Renal pelvis (tissue), 4 donors: ENCODE measurements around the gene MVB12B. TPM values are rescaled to one million over a fixed set of nuclear protein-coding genes. Genes with fewer than 3 reads are reported as not detected.

Experiments
- DNase-seq: peaks from one replicate; pipeline ENCODE4 v3.0.0-alpha.2; 2013
- polyA plus RNA-seq, 3 donors: library from polyadenylated mRNA; unstranded; fragments of 120-200 nt; gene quantifications; one replicate each; pipeline ENCODE4 v1.2.1, GENCODE V29; 2013; ENCODE audit not compliant: insufficient read length in 3 of 3

MVB12B gene
- polyA plus RNA-seq, 3 donors: 15.7 to 18.9 (median 17.3) TPM

- DNase-seq: no peak
Observed at GRCh38 chr9:126449725-126450667, 123.4 kb downstream of the MVB12B start.

- DNase-seq: no peak
Observed at GRCh38 chr9:126450668-126451205, 124.1 kb downstream of the MVB12B start.

- DNase-seq: no peak
Observed at GRCh38 chr9:126451316-126451885, 124.8 kb downstream of the MVB12B start.

DNA sequence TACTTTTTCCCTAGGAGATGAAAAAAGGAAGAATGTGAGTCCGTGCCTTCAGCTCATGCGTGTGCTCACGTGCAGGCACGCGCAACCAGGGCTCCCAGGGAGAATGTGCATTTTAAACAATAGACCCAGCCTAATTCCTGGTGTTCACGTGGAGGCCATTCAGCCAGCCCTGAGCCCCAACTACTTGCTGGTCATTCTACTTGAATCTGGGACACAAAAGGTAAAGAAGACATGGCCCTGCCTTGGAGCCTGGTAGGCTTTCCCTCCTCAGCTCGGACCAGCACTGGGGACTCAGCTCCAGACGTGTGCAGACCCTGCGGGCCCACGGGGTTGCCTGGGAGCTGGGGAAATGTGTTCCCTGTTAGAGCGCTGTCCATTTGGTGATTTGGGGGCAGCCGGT is 125.5 kb downstream of the MVB12B start:
- no peak for DNase-seq

- DNase-seq: no peak
Observed at GRCh38 chr9:126453156-126453963, 126.7 kb downstream of the MVB12B start.

DNA sequence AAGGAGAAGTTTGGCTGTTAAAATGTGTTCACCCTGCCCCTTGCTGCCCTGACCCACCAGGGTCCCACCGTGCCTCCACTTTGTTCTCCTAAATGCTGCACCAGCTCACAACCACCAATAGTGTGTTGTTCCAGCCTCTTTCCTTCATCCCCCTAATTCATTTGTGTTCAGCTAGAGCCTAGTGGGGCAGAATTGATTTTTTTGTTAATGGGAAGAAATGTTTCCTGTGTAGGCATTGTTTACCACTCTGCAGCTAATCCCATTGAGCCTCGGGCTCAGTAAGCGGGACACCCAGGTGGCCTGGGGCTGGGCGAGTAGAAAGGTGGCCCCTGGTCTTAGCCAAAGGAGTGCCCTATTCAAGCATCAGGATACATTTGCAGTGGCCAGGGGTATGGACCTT is 127.6 kb downstream of the MVB12B start:
- DNase-seq: no peak

DNA sequence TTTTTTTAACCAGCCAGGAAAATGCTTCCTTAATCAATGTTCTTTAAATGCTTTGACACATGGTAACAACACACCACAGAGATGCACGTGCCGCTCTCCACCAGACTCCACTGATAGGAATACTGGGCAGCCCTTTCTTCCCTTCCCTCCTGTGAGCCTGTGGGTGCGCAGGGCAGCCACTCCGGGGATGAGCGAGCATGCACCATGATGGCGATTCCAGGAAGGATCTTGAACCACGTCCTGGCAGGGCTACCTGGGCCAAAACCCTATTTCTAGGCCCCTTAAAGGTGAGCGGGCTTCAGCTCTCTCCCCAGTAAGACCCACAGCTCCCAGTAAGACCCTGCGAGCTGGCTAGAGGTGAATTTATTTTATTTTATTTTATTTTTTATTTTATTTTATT is 128.2 kb downstream of the MVB12B start:
- DNase-seq: no peak

DNA sequence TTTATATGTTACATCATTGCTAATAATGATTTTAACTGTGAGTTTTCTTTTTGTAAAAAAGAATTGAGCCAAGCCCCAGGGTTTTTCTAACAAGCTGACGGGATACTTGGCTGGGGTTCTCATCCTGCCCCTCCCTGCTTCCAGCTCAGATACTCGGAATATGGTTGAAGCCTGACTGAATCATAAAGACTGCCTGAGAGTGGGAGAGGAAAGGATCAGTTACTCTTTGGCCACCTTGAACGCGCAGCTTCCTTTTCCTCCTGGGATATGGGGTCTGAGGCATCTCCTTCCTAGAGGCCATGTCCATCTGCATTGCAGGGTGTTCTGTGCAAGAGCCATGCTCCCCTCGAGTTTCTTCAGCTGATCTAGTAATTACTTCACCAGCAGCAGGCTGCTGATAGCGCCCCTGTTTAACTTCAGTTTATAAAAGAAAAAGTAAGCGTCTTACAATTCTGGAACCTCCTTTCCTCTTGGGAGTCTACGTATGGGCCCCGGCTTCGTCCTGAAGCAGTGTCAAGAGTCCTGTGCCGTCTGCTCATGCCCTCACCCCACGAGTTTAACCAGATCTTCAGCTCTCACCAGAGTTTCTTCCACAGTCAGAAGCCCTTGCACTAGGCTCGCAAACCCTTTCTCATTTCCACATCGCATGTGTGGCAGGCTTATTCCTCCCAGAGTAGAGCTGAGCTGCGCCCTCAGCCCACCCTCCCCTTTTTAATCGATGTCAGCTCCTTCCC is 130.0 kb downstream of the MVB12B start:
- DNase-seq: no peak

DNA sequence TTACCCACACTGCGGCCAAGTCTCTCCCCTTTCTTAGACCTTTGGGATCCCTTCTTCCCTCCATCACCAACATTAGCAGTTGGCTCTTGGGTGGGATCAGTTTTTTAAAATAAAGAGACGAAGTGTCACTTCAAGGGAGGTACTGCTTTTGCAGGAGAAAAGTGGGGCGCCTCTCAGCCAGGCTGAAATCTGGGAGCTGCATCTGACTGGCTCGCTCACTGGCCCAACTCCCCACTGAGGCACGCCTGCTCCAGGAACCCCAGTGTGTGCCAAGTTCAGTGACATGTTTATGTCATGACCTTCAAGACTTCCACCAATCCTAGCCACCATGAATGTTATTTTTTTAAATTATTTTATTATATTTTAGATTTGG is 130.5 kb downstream of the MVB12B start:
- no peak for DNase-seq

DNA sequence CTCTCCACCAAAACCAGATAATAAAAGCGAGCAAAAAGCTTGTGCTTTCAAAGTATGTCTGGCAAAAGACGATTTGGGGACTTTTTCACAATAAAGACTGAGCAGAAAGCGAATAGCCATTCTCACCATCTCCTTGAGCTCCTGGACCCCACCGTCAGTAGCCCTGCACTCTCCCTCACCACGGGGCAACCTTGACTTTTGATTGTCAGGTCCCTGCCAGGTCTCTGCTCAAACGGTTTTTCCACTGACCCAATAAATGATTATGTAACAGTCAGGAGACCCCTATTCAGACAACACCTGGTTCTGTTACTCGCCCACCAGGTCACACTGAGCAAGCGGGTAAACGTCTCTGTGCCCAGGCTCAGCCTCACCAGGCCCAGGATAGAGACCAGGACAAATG is 131.3 kb downstream of the MVB12B start:
- DNase-seq: no peak

GRCh38 chr9:126459126-126459525 is 132.5 kb downstream of the MVB12B start:
- DNase-seq: no peak

DNA sequence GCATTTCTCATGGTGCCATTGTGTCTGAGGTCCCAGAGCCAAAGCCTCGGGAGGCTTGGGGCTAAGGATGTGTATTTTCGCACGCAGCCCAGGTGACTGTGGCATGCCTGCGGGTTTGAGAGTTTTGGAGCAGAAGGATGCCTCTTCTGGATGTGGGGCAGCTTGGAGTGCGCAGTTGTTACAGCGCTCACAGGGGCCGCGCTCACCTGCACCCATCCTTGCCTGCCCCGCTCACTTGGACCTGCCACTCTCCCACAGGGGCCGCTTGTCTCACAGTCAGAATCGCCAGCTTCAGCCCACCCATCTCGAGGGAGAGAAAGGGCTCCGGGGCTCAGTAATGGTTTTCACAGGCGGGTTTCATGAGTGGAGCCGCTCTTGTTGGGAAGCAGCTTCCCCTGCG is 132.9 kb downstream of the MVB12B start:
- no peak for DNase-seq

- no peak for DNase-seq
Observed at GRCh38 chr9:126459965-126460843, 133.6 kb downstream of the MVB12B start.

GRCh38 chr9:126461029-126461428 is 134.4 kb downstream of the MVB12B start:
- DNase-seq: no peak

- DNase-seq: no peak
Observed at GRCh38 chr9:126461608-126462007, 135.0 kb downstream of the MVB12B start.

DNA sequence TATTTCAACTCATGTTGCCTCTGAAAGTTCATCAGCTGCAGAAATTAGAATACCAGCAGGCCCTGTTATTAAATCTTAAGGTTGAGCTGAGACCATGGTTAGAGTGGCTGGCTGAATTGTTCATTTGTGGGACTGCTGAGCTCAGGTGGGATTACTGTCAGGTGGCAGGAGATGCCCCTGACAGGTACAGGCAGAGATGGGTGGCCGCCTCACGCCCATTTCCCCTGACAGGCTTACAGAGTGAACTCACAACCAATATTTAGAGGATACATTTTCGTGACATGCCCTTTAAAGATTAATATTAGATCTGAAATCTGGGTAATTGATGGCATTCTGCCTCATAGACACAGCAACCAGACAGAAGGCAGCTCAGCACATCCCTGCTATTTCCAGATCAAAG is 136.0 kb downstream of the MVB12B start:
- no peak for DNase-seq

DNA sequence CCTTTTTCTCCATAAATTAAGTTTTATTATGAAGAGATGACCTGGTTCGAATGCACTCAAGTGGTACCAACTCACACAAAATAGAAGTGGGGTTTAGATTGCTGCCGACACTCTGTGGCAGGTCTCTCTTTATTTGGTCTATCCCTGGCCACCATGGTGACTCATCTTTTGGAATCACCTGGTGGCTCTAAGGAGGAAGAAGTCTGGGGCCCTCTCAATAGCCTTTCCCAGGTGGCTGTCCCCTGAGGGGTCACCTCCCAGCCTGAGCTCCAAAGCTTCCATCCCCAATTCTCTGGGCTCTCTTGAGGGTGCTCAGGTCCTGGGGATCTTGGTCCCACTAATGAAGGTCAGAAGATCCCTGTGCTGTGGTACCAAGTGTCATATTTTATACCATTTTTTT is 136.8 kb downstream of the MVB12B start:
- DNase-seq: no peak

DNA sequence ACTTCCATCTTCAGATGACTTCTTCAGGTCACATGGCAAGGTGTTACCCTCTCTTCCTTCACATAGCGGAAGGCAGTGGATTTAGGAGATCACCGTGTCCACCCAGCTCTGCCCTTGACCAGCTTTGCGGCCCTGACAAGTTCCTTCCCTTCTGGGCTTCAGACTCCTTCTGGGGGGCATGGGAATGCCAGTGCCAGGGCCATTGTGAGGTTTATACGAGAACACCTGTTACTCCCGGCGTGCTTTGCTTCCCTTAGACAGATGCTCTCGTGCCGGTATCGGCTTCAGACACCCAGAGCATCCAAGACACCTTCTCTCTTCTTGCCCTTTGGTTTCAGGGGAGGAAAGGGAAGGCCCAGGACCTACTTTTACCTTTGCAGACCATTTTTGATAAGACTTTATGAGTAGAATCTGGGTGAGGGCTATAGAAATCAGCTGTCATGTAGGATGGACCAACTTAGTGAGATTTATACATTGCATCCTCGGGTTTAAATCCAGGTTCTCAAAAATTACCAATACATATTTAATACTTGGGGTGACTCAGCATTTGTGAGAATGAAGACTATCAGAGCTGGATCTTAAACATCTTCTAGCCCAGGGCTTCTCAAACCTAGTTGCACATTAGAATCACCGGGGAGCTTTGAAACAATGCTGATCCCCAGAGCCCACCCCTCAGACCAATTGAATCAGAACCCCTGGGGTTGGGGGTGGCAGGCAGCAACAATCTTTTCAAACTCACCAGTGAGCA is 138.2 kb downstream of the MVB12B start:
- no peak for DNase-seq

- DNase-seq: no peak
Observed at GRCh38 chr9:126465977-126466376, 139.3 kb downstream of the MVB12B start.
